ENCODE measurements around the gene LDLRAD2. TPM values are rescaled to one million over a fixed set of nuclear protein-coding genes. Genes with fewer than 3 reads are reported as not detected.

Gene LDLRAD2
- total and polyA plus RNA-seq, 2 of the 8 experiments (the other 6 are each of a cell fraction or from before 2014, with no cell fraction given) = 0.48 to 0.74 TPM

- Histone ChIP-seq H3K9me3 (ENCODE audit: insufficient read depth in 2 of 2, low read depth in 1 of 2, low read length in 1 of 2) (no peaks in the 10 kb centered on the region), H3K23me2 (ENCODE audit: low read depth, low read length) (no peaks in the 10 kb centered on the region), H3K4me3 (ENCODE audit: extremely low read depth in 1 of 4, insufficient read depth in 2 of 4, low read depth in 3 of 4, low read length in 4 of 4) (no peak overlapping the region), H3K27me3 (replicated peaks in 1 of 4; ENCODE audit: control insufficient read depth in 3 of 4, extremely low read depth in 1 of 4, insufficient read depth in 3 of 4, low read length in 3 of 4) (no peaks in the 10 kb centered on the region; a peak in 1 of 7 replicates), H3K4me2 (ENCODE audit: insufficient read depth in 1 of 2, low read depth in 2 of 2, low read length in 2 of 2) (no peak overlapping the region), H2BK15ac (ENCODE audit: low read length) (no peak overlapping the region), H3K79me1 (ENCODE audit: low read depth, low read length) (no peaks in the 10 kb centered on the region), H2BK12ac (ENCODE audit: low read depth, low read length) (no peak overlapping the region), H3K56ac (replicated peaks; ENCODE audit: insufficient read length, low read depth, low read length) (no peak overlapping the region), H2AK5ac (ENCODE audit: low read depth, low read length) (no peak overlapping the region), H3K79me2 (ENCODE audit: control insufficient read depth in 1 of 2, insufficient read depth in 2 of 2, low read length in 2 of 2) (no peaks in the 10 kb centered on the region), H4K20me1 (replicated peaks in 1 of 2; ENCODE audit: control insufficient read depth in 1 of 2, insufficient read depth in 2 of 2, low read length in 2 of 2) (peaks cover 0 to 2% of the 10 kb centered on the region in 2 experiments), H4K91ac (replicated peaks; ENCODE audit: insufficient read length, low read length) (no peak overlapping the region), H3K36me3 (ENCODE audit: control insufficient read depth in 2 of 4, insufficient read depth in 4 of 4, low read length in 3 of 4) (peaks cover 0 to 14% (median 3%) of the 10 kb centered on the region in 4 experiments; a peak in 4 of 8 replicates), H3K27ac (ENCODE audit: low read depth, low read length) (no peak overlapping the region), H3K9ac (replicated peaks in 1 of 4; ENCODE audit: extremely low read depth in 1 of 4, low read depth in 3 of 4, low read length in 3 of 4) (no peak overlapping the region), H2BK120ac (replicated peaks; ENCODE audit: low read depth, low read length) (no peak overlapping the region), H3K14ac (ENCODE audit: insufficient read length) (no peak overlapping the region), H4K8ac (ENCODE audit: extremely low read depth, insufficient read depth, low read length) (no peak overlapping the region), H2AFZ (ENCODE audit: low read length) (no peak overlapping the region), H2BK5ac (ENCODE audit: low read depth, low read length) (no peak overlapping the region), H3K18ac (ENCODE audit: extremely low read depth, low read length) (no peak overlapping the region), H4K5ac (ENCODE audit: insufficient read length, low read depth, low read length) (no peak overlapping the region), H3K23ac (ENCODE audit: insufficient read length) (no peak overlapping the region), H2BK20ac (ENCODE audit: low read length) (no peak overlapping the region), H3K4me1 (replicated peaks in 1 of 4; ENCODE audit: control insufficient read depth in 3 of 4, insufficient read depth in 4 of 4, low read length in 3 of 4) (peaks cover 0 to 6% (median 0%) of the 10 kb centered on the region in 4 experiments; a peak in 4 of 7 replicates), H3K4ac (replicated peaks; ENCODE audit: insufficient read length, low read depth, low read length) (no peak overlapping the region)
- WGBS, 2 experiments (ENCODE audit: extremely low coverage in 1 of 2, insufficient coverage in 1 of 2, insufficient read length in 1 of 2, insufficient replicate concordance in 2 of 2, low coverage in 1 of 2, low lambda C conversion rate in 2 of 2, missing lambda C conversion rate in 1 of 2) = 91% methylated on average over 8 of the region's 9 CpGs; no CpG with 5 or more reads in 1 of the 2 experiments
- DNase-seq (ENCODE audit: low read depth in 1 of 2, low spot score in 2 of 2) (no peak), FAIRE-seq (no peak)
- CTCF ChIA-PET (ENCODE audit: partially characterized antibody) = interaction anchor here (0.9 kb wide), 1 partner anchor 128 kb away, joined by 3 read pairs; no protein-coding TSS in a partner anchor
- POLR2A ChIA-PET (ENCODE audit: partially characterized antibody) = interaction anchor here (1.5 kb wide), 1 partner anchor 39 kb away, joined by 4 read pairs; no protein-coding TSS in a partner anchor
- no peak for TF ChIP-seq CTCF (IDR thresholded peaks at IDR 0.05; ENCODE audit: control extremely low read depth in 1 of 3, insufficient read depth in 1 of 3, low read depth in 1 of 3, low read length in 3 of 3)
- TF ChIP-seq ZNF274 (IDR thresholded peaks at IDR 0.05; ENCODE audit: borderline replicate concordance, extremely low read depth, low read length) = no peak
- TF ChIP-seq KDM1A (IDR thresholded peaks at IDR 0.05; ENCODE audit: borderline replicate concordance, low read length) = 0 out of 2 replicates have a peak, but pooled peaks have one; percentile 39
- no peak for TF ChIP-seq SIN3A (conservative IDR thresholded peaks at IDR 0.05 in 1 of 2, IDR thresholded peaks at IDR 0.05 in 1 of 2; ENCODE audit: low read depth in 1 of 2, low read length in 2 of 2)
- no peak for TF ChIP-seq NANOG (IDR thresholded peaks at IDR 0.05; ENCODE audit: insufficient read depth, low read depth, low read length, poor library complexity, severe bottlenecking)
These were observed 8.7 kb downstream of the LDLRAD2 start for GRCh38 chr1:21820597-21821232.

Data from H1 (cell line).